Middle frontal gyrus (tissue), 1 donor: Measurements from ENCODE around the gene RPL27.

ENCODE experiments used
- DNase-seq: peaks from one replicate; pipeline ENCODE4 v3.0.0-alpha.2; 2015; ENCODE audit warnings: low spot score; ENCODE audit errors: extremely low spot score

RPL27 gene

DNA sequence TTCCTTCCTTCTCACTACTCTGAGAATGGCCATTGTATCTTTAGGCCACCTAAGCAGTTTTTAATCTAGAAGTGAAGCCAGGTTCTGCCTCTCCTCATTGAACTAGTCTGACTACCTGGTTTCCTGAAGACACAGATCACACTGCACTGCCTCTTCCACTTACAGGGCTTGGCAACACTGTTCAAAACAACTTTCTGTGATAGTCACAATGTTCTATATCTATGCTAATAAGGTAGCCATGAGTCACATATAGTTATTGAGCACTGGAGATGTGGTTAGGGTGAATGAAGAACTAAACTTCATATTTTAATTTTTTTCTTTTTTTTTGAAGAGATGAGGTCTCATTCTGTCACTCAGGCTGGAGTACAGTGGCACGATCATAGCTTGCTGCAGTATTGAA is 53.8 kb downstream of the RPL27 start:
- no peak for DNase-seq
